GM23248 (cell line): ENCODE measurements around the gene KIF17. TPM values are rescaled to one million over a fixed set of nuclear protein-coding genes. Genes with fewer than 3 reads are reported as not detected.
"Not testable (repeated sequence)": the region's sequence is repeated elsewhere in the genome, so short reads cannot be mapped to it uniquely, and the experiment has no call there.

ENCODE experiments used
- DNase-seq: peaks from one replicate; pipeline ENCODE4 v3.0.0-alpha.2; 2015
- H2AFZ ChIP-seq: fragments of 200-600 bp; sonication (generic); 2 replicates; pipeline ENCODE4 v1.6.1; 2016; ENCODE audit warnings: antibody characterized with exemption
- H3F3A ChIP-seq: fragments of 200-600 bp; sonication (generic); 2 replicates; pipeline ENCODE4 v1.6.1; 2016; ENCODE audit warnings: mild to moderate bottlenecking, antibody characterized with exemption, mixed run types; ENCODE audit not compliant: insufficient read depth
- H3K27ac ChIP-seq: fragments of 200-600 bp; sonication (generic); 2 replicates; pipeline ENCODE4 v1.5.1; 2016; ENCODE audit warnings: mild to moderate bottlenecking
- H3K27me3 ChIP-seq: fragments of 200-600 bp; sonication (generic); replicated peaks from 2 replicates; pipeline ENCODE4 v1.6.1; 2016; ENCODE audit warnings: mild to moderate bottlenecking; ENCODE audit not compliant: insufficient read depth
- H3K36me3 ChIP-seq: fragments of 200-600 bp; sonication (generic); 2 replicates; pipeline ENCODE4 v1.6.1; 2016; ENCODE audit warnings: low read depth, mild to moderate bottlenecking
- H3K4me1 ChIP-seq: fragments of 200-600 bp; sonication (generic); 2 replicates; pipeline ENCODE4 v1.6.1; 2016; ENCODE audit warnings: mild to moderate bottlenecking; ENCODE audit not compliant: insufficient read depth
- H3K4me2 ChIP-seq: fragments of 200-600 bp; sonication (generic); one replicate; pipeline ENCODE4 v1.6.1; 2016; ENCODE audit warnings: mild to moderate bottlenecking; ENCODE audit not compliant: unreplicated experiment
- H3K4me3 ChIP-seq: fragments of 200-600 bp; sonication (generic); 2 replicates; pipeline ENCODE4 v1.5.1; 2016; ENCODE audit warnings: mild to moderate bottlenecking
- H3K79me2 ChIP-seq: fragments of 200-600 bp; sonication (generic); 2 replicates; pipeline ENCODE4 v1.6.1; 2016; ENCODE audit warnings: mild to moderate bottlenecking; ENCODE audit not compliant: insufficient read depth
- H3K9ac ChIP-seq: fragments of 200-600 bp; sonication (generic); 2 replicates; pipeline ENCODE4 v1.6.1; 2016; ENCODE audit warnings: mild to moderate bottlenecking
- H3K9me2 ChIP-seq: fragments of 200-600 bp; sonication (generic); 2 replicates; pipeline ENCODE4 v1.6.1; 2016; ENCODE audit warnings: mixed run types, mild to moderate bottlenecking, moderate library complexity; ENCODE audit not compliant: insufficient read depth
- H3K9me3 ChIP-seq: fragments of 200-600 bp; sonication (generic); one replicate; pipeline ENCODE4 v1.6.1; 2017; ENCODE audit warnings: low read depth
- H4K20me1 ChIP-seq: fragments of 200-600 bp; sonication (generic); 2 replicates; pipeline ENCODE4 v1.6.0; 2016; ENCODE audit not compliant: insufficient read depth
- EZH2 ChIP-seq: fragments of 200-600 bp; sonication (generic); IDR thresholded peaks from 2 replicates; pipeline ENCODE4 v1.6.1; 2018; ENCODE audit warnings: antibody characterized with exemption, mild to moderate bottlenecking; ENCODE audit not compliant: insufficient read depth, poor library complexity, severe bottlenecking
- EZH2phosphoT487 ChIP-seq: fragments of 200-600 bp; sonication (generic); IDR thresholded peaks from 2 replicates; pipeline ENCODE4 v1.6.1; 2018; ENCODE audit warnings: antibody characterized with exemption, moderate library complexity, mild to moderate bottlenecking, low read depth; ENCODE audit not compliant: insufficient read depth
- WGBS, 2 experiments: methylation state at CpG; one replicate each; pipeline ENCODE4 v1.1.6; 2015 to 2017; ENCODE audit warnings: low lambda C conversion rate in 2 of 2, low coverage in 1 of 2; ENCODE audit errors: missing lambda C conversion rate in 2 of 2; 5-methylcytosine and 5-hydroxymethylcytosine counted together
- in situ Hi-C: fragments of 300-500 bp; cut with MboI; formaldehyde crosslinking; loops from 2 replicates; pipeline ENCODE4 v1.15.0; 2020
- polyA plus RNA-seq: library from polyadenylated mRNA; unstranded; fragments of >200 nt; fragmentation: Nextera tagmentation; extraction: Ambion mirVana; gene quantifications from 2 replicates; pipeline ENCODE4 v1.2.1, GENCODE V29; 2016
- total RNA-seq: library from RNA; depleted of rRNA; stranded (reverse); fragments of >200 nt; shearing (Covaris generic); gene quantifications from 2 replicates; pipeline ENCODE4 v1.2.3, GENCODE V29; 2014

The KIF17 gene
- total and polyA plus RNA-seq, 2 experiments from 2014 or later, result 0.11 to 0.31 TPM

GRCh38 chr1:20681999-20682398, 35.8 kb downstream of the KIF17 start:
- in situ Hi-C loops, result no loop called here
- DNase-seq, result no peak
- Histone ChIP-seq H3K79me2 (no peaks in the 10 kb centered on the region), H3K9me2 (no peaks in the 10 kb centered on the region), H4K20me1 (no peaks in the 10 kb centered on the region), H3F3A (no peaks in the 10 kb centered on the region), H3K9ac (no peak overlapping the region), H3K4me1 (no peaks in the 10 kb centered on the region), H3K4me2 (no peak overlapping the region), H3K27me3 (no peaks in the 10 kb centered on the region), H3K9me3 (no peaks in the 10 kb centered on the region), H3K4me3 (no peak overlapping the region), H3K36me3 (no peaks in the 10 kb centered on the region), H2AFZ (no peak overlapping the region), H3K27ac (no peak overlapping the region)
- TF ChIP-seq EZH2phosphoT487, result no peak
- no peak for TF ChIP-seq EZH2
- WGBS, 2 experiments, result 83 to 84% methylated on average over 9 of the region's 9 CpGs

DNA sequence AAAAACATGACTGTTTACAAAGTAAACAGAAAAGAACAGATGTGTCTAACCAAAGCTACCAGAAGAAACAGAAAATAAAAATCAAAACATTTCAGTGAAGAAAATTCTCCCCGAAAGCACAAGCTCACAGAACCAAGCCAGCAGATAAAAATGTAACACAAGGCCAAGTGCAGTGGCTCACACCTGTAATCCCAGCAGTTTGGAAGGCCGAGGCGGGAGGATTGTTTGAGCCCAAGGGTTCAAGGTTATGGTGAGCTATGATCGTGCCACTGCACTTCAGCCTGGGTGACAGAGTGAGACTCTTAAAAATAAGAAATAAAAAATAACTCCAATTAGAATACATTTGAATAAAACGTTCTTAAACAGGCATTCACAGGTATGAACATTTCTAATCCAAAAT, 37.5 kb downstream of the KIF17 start:
- 67 to 70% methylated on average over 5 of the region's 5 CpGs for WGBS, 2 experiments
- H3K4me1 ChIP-seq, result no peaks in the 10 kb centered on the region
- H3K27me3 ChIP-seq, result no peaks in the 10 kb centered on the region
- H3K9me2 ChIP-seq, result no peaks in the 10 kb centered on the region
- in situ Hi-C loops, result no loop called here
- DNase-seq, result no peak
- no peak overlapping the region for H3K4me2 ChIP-seq
- no peak overlapping the region for H3K9ac ChIP-seq
- H3K79me2 ChIP-seq, result no peaks in the 10 kb centered on the region
- H4K20me1 ChIP-seq, result no peaks in the 10 kb centered on the region
- H3F3A ChIP-seq, result no peaks in the 10 kb centered on the region
- no peak overlapping the region for H2AFZ ChIP-seq
- H3K27ac ChIP-seq, result no peak overlapping the region
- no peaks in the 10 kb centered on the region for H3K9me3 ChIP-seq
- H3K4me3 ChIP-seq, result no peak overlapping the region
- H3K36me3 ChIP-seq, result no peaks in the 10 kb centered on the region
- TF ChIP-seq EZH2 (no peak), EZH2phosphoT487 (no peak)

- Histone ChIP-seq H3K9me3 (no peaks in the 10 kb centered on the region), H3K36me3 (no peaks in the 10 kb centered on the region), H3K27me3 (no peaks in the 10 kb centered on the region), H3K9me2 (no peaks in the 10 kb centered on the region), H4K20me1 (no peaks in the 10 kb centered on the region), H2AFZ (no peak overlapping the region), H3K4me1 (no peaks in the 10 kb centered on the region), H3K27ac (no peak overlapping the region), H3F3A (no peaks in the 10 kb centered on the region), H3K4me3 (no peak overlapping the region), H3K79me2 (no peaks in the 10 kb centered on the region), H3K9ac (no peak overlapping the region), H3K4me2 (no peak overlapping the region)
- DNase-seq, result no peak
- in situ Hi-C loops, result no loop called here
- TF ChIP-seq EZH2 (no peak), EZH2phosphoT487 (no peak)
- WGBS, 2 experiments, result 61 to 65% methylated on average over 6 of the region's 6 CpGs
These were observed 39.2 kb downstream of the KIF17 start for GRCh38 chr1:20678599-20678998.

- H3K36me3 ChIP-seq, H3K27ac ChIP-seq, H3K9ac ChIP-seq, H3K27me3 ChIP-seq, H2AFZ ChIP-seq, H3F3A ChIP-seq, H3K9me2 ChIP-seq, H3K79me2 ChIP-seq, H3K9me3 ChIP-seq, H4K20me1 ChIP-seq, H3K4me2 ChIP-seq, H3K4me1 ChIP-seq, in situ Hi-C loops, DNase-seq, H3K4me3 ChIP-seq: not testable (repeated sequence)
- WGBS, 2 experiments, result 75 to 80% methylated on average over 11 of the region's 11 CpGs
These were observed 44.2 kb downstream of the KIF17 start for GRCh38 chr1:20673626-20674025.

DNA sequence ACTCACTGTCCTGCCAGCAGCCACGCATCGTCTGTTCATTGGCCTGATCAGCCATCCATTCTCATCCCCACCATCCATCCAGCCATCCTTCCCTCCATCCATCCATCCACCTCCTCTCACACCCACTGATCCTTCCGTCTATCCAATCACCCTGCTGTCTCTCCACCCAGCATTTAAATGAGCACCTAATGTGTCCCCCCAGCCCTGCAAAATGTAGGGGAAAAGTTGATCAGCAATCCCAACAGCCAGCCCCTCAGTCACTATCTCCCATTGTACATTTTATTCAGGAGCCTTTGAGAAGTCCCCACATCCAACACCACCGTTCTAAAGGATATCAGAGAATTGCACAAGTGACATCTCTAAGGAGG, 45.6 kb downstream of the KIF17 start:
- H3K4me3 ChIP-seq, result no peak overlapping the region
- H2AFZ ChIP-seq, result no peak overlapping the region
- H3K27me3 ChIP-seq, result no peaks in the 10 kb centered on the region
- no peaks in the 10 kb centered on the region for H3K4me1 ChIP-seq
- H3K79me2 ChIP-seq, result no peaks in the 10 kb centered on the region
- H3F3A ChIP-seq, result no peaks in the 10 kb centered on the region
- DNase-seq, result no peak
- no peaks in the 10 kb centered on the region for H3K9me3 ChIP-seq
- H4K20me1 ChIP-seq, result no peaks in the 10 kb centered on the region
- H3K9ac ChIP-seq, result no peak overlapping the region
- H3K4me2 ChIP-seq, result no peak overlapping the region
- WGBS, 2 experiments, result 46 to 49% methylated on average over 4 of the region's 4 CpGs
- TF ChIP-seq EZH2phosphoT487 (no peak), EZH2 (no peak)
- H3K9me2 ChIP-seq, result no peaks in the 10 kb centered on the region
- H3K36me3 ChIP-seq, result no peaks in the 10 kb centered on the region
- in situ Hi-C loops, result no loop called here
- no peak overlapping the region for H3K27ac ChIP-seq
